Ishikawa (cell line): ENCODE measurements around the gene SSH2.

Experiments used
- CREB1 ChIP-seq: IDR thresholded peaks from 2 replicates; pipeline ENCODE4 v1.6.1; 2012; ENCODE audit warnings: low read depth
- EGR1 ChIP-seq: IDR thresholded peaks from 2 replicates; pipeline ENCODE4 v1.6.1; 2012
- EP300 ChIP-seq: IDR thresholded peaks from 2 replicates; pipeline ENCODE4 v1.6.1; 2012; ENCODE audit warnings: borderline replicate concordance
- RAD21 ChIP-seq: IDR thresholded peaks from 2 replicates; pipeline ENCODE4 v1.6.1; 2012; ENCODE audit warnings: low read depth
- TAF1 ChIP-seq: IDR thresholded peaks from 2 replicates; pipeline ENCODE4 v1.6.1; 2012; ENCODE audit warnings: low read depth, mild to moderate bottlenecking
- TCF12 ChIP-seq: IDR thresholded peaks from 2 replicates; pipeline ENCODE4 v1.6.1; 2012; ENCODE audit warnings: low read depth
- YY1 ChIP-seq: IDR thresholded peaks from 2 replicates; pipeline ENCODE4 v1.6.1; 2012; ENCODE audit warnings: low read depth
- ZBTB7A ChIP-seq: IDR thresholded peaks from 2 replicates; pipeline ENCODE4 v1.6.1; 2012; ENCODE audit warnings: low read depth
- TF ChIP-seq, protein P1 (sequence below): IDR thresholded peaks from 2 replicates; pipeline ENCODE4 v1.6.1; 2012

DNA sequence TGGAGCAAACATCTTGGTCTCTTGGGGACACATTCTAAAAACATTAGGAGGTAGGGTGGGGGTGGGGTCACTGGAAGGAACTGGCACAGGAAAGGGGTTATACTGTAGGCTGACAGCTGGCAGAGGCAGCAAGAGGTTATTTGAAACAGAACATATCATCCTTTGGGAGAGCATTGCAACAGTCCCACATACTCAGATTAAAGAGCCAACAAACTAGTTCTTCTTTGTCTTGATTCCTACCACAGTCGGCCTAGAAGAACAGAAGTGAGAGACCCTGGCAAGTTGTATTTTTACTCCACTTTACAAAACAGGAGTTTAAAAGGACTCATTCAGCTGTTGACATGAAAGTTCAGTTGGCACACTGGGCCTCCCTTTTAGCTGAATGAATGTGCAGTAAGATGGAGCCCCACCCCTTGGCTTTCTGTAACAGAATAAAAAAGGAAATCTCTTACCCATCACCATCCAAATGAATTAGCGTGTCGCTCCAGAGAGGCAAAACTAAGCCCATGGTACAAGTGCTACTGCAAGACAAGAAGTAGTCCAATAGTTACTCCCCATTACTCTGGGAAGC, 252.7 kb downstream of the SSH2 start:
- TF ChIP-seq, protein P1, sequence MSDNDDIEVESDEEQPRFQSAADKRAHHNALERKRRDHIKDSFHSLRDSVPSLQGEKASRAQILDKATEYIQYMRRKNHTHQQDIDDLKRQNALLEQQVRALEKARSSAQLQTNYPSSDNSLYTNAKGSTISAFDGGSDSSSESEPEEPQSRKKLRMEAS: no peak
- TF ChIP-seq EGR1 (no peak), TAF1 (no peak), YY1 (no peak), RAD21 (no peak), EP300 (no peak), TCF12 (no peak), CREB1 (no peak), ZBTB7A (no peak)
